ENCODE results near the gene GFOD1.

The GFOD1 gene

DNA sequence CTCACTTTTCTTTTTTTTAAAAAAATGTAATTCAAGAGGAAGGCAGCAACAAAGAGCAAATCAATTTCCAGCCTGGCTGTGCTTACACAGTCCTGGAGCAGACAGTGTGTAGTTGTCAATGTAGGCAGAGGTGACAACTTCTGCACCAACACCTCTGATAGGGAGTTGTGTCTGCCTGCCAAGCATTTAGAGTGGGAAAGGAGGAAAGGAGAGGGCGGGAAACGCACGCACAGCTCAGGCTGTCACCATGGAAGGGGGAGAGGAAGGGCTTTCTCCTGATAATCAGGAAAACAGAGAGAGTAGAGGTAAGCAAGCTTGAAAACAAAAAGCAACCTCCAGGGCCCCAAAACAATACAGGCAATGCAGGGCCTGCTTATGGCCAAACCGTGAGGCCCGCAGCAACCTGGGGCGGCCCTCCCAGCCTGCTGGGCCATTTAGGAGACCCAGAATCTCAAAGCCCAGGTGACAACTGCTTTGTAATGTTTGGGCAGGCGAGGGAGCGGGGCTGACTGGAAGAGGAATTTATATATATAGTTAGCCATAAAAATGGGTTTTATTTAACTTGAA, 41.5 kb upstream of the GFOD1 start:
- TF ChIP-seq YY1 (IDR thresholded peaks at IDR 0.05; ENCODE audit: low read depth): no peak
- TF ChIP-seq CEBPB (IDR thresholded peaks at IDR 0.05): no peak
- TF ChIP-seq, protein P1, sequence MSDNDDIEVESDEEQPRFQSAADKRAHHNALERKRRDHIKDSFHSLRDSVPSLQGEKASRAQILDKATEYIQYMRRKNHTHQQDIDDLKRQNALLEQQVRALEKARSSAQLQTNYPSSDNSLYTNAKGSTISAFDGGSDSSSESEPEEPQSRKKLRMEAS (IDR thresholded peaks at IDR 0.05): no peak
- no peak for TF ChIP-seq TCF12 (IDR thresholded peaks at IDR 0.05; ENCODE audit: low read depth)
- no peak for TF ChIP-seq NFIC (IDR thresholded peaks at IDR 0.05)

DNA sequence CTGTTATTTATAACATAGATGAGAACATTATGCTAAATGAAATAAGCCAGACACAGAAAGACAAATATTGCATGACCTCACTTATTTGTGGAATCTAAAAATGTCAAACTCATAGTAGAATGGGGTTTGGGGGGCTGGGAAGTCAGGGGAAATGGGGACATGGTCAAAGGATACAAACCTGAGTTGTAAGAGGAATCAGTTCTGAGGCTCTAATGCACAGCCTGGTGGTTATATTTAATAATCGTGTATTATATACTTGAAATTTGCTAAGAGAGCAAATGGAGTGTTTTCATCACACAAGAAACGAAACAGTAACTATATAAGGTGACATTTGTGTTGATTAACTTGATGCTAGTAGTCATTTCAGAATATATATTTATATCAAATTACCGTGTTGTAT, 40.8 kb upstream of the GFOD1 start:
- TF ChIP-seq, protein P2, sequence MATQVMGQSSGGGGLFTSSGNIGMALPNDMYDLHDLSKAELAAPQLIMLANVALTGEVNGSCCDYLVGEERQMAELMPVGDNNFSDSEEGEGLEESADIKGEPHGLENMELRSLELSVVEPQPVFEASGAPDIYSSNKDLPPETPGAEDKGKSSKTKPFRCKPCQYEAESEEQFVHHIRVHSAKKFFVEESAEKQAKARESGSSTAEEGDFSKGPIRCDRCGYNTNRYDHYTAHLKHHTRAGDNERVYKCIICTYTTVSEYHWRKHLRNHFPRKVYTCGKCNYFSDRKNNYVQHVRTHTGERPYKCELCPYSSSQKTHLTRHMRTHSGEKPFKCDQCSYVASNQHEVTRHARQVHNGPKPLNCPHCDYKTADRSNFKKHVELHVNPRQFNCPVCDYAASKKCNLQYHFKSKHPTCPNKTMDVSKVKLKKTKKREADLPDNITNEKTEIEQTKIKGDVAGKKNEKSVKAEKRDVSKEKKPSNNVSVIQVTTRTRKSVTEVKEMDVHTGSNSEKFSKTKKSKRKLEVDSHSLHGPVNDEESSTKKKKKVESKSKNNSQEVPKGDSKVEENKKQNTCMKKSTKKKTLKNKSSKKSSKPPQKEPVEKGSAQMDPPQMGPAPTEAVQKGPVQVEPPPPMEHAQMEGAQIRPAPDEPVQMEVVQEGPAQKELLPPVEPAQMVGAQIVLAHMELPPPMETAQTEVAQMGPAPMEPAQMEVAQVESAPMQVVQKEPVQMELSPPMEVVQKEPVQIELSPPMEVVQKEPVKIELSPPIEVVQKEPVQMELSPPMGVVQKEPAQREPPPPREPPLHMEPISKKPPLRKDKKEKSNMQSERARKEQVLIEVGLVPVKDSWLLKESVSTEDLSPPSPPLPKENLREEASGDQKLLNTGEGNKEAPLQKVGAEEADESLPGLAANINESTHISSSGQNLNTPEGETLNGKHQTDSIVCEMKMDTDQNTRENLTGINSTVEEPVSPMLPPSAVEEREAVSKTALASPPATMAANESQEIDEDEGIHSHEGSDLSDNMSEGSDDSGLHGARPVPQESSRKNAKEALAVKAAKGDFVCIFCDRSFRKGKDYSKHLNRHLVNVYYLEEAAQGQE (IDR thresholded peaks at IDR 0.05; ENCODE audit: low read depth): no peak
- TF ChIP-seq YY1 (IDR thresholded peaks at IDR 0.05; ENCODE audit: low read depth) (no peak), TAF1 (IDR thresholded peaks at IDR 0.05; ENCODE audit: low read depth) (no peak), EGR1 (IDR thresholded peaks at IDR 0.05) (no peak), TEAD4 (IDR thresholded peaks at IDR 0.05) (no peak), CREB1 (IDR thresholded peaks at IDR 0.05; ENCODE audit: low read depth) (no peak), ZBTB7A (IDR thresholded peaks at IDR 0.05; ENCODE audit: low read depth) (no peak), EP300 (IDR thresholded peaks at IDR 0.05; ENCODE audit: borderline replicate concordance) (no peak), FOXM1 (IDR thresholded peaks at IDR 0.05; ENCODE audit: borderline replicate concordance, low read depth) (no peak)

DNA sequence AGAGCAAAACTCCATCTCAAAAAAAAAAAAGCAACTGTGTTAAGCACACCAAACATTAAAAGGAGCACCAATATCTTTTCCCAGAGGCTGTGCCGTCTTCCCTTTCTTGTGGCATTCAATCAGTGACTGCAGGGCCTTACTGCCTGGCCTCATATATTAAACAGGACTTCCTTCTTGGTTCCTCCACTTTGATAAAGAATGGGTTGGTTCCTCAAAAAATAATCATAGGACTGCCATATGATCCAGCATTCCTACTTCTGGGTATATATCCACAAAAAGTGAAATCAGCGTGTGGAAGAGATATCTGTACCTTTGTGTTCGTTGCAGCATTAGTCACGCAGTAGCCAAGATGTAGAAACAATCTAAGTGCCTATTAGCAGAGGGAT, 40.3 kb upstream of the GFOD1 start:
- no peak for TF ChIP-seq TCF12 (IDR thresholded peaks at IDR 0.05; ENCODE audit: low read depth)
- no peak for TF ChIP-seq EGR1 (IDR thresholded peaks at IDR 0.05)
- TF ChIP-seq RAD21 (IDR thresholded peaks at IDR 0.05; ENCODE audit: low read depth): no peak
- TF ChIP-seq NFIC (IDR thresholded peaks at IDR 0.05): no peak
- no peak for TF ChIP-seq CEBPB (IDR thresholded peaks at IDR 0.05)
- no peak for TF ChIP-seq EP300 (IDR thresholded peaks at IDR 0.05; ENCODE audit: borderline replicate concordance)
- TF ChIP-seq, protein P2 (IDR thresholded peaks at IDR 0.05; ENCODE audit: low read depth): no peak
- TF ChIP-seq FOXM1 (IDR thresholded peaks at IDR 0.05; ENCODE audit: borderline replicate concordance, low read depth): no peak

DNA sequence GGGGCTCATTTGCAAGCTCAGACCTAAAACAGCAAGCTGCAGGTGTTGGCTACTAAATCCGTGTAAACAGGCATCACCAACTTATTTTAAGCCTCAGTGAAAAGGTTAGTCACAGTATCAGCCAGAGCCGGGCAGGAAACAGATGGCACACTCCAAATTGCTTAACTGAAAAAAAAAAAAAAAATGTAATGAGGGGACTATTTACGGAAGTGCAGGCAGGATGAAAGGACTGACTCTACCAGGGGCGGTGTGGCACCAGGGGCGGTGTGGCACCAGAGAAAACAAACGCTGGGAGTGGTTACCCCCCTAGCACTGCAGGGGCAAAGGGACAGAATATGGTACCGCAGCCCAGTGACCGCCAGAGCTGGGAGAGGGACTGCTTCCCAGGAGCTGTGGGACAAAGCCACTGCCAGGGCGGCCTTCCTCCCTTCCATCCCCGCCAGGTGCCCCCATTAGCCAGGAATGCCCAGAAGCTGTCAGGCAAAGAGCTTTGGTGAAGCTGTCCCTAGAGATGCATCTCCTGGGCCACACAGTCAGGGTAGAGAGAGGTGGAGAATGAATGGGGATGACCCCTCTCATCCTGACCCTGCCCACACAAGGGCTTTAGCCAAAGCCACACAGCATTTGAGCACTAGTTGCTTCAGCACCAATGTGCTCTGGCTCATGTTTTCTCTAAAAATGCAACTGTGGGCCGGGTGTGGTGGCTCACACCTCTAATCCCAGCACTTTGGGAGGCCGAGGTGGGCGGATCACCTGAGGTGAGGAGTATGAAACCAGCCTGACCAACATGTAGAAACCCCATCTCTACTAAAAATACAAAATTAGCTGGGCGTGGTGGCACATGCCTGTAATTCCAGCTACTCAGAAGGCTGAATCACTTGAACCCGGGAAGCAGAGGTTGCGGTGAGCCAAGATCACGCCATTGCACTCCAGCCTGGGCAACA, 39.6 kb upstream of the GFOD1 start:
- TF ChIP-seq, protein P2 (IDR thresholded peaks at IDR 0.05; ENCODE audit: low read depth): no peak
- TF ChIP-seq EP300 (IDR thresholded peaks at IDR 0.05; ENCODE audit: borderline replicate concordance) (no peak), YY1 (IDR thresholded peaks at IDR 0.05; ENCODE audit: low read depth) (no peak), RAD21 (IDR thresholded peaks at IDR 0.05; ENCODE audit: low read depth) (no peak), CREB1 (IDR thresholded peaks at IDR 0.05; ENCODE audit: low read depth) (no peak), ZBTB7A (IDR thresholded peaks at IDR 0.05; ENCODE audit: low read depth) (no peak), NFIC (IDR thresholded peaks at IDR 0.05) (no peak), EGR1 (IDR thresholded peaks at IDR 0.05) (no peak)
- TF ChIP-seq, protein P3, sequence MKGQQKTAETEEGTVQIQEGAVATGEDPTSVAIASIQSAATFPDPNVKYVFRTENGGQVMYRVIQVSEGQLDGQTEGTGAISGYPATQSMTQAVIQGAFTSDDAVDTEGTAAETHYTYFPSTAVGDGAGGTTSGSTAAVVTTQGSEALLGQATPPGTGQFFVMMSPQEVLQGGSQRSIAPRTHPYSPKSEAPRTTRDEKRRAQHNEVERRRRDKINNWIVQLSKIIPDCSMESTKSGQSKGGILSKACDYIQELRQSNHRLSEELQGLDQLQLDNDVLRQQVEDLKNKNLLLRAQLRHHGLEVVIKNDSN (IDR thresholded peaks at IDR 0.05): no peak
- TF ChIP-seq, protein P1 (IDR thresholded peaks at IDR 0.05): no peak

DNA sequence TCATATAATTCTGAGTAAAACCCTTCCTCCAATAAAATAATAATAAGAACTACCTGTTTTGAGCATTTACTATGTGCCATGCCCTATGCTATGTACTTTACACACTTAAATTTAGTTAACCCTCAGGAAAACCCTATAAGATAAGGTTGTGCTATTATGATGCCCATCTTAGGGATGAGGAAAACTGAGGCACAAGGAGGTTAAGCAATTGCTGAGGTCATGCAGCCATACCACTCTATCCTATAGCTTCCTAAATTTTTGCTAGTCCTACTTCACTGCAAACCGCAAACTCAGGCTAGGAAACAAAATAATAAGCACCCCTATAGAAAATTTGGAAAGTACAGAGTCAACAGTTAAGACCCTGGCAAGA, 38.9 kb upstream of the GFOD1 start:
- TF ChIP-seq RAD21 (IDR thresholded peaks at IDR 0.05; ENCODE audit: low read depth) (no peak), EP300 (IDR thresholded peaks at IDR 0.05; ENCODE audit: borderline replicate concordance) (no peak), TAF1 (IDR thresholded peaks at IDR 0.05; ENCODE audit: low read depth) (no peak), TCF12 (IDR thresholded peaks at IDR 0.05; ENCODE audit: low read depth) (no peak), FOXM1 (IDR thresholded peaks at IDR 0.05; ENCODE audit: borderline replicate concordance, low read depth) (no peak), YY1 (IDR thresholded peaks at IDR 0.05; ENCODE audit: low read depth) (no peak), CREB1 (IDR thresholded peaks at IDR 0.05; ENCODE audit: low read depth) (no peak), TEAD4 (IDR thresholded peaks at IDR 0.05) (no peak), EGR1 (IDR thresholded peaks at IDR 0.05) (no peak), NFIC (IDR thresholded peaks at IDR 0.05) (no peak)
- TF ChIP-seq, protein P3 (IDR thresholded peaks at IDR 0.05): no peak
- TF ChIP-seq, protein P2 (IDR thresholded peaks at IDR 0.05; ENCODE audit: low read depth): no peak
- TF ChIP-seq, protein P1 (IDR thresholded peaks at IDR 0.05): no peak
